Adrenal gland (tissue), 12 donors: ENCODE data around the gene NUDT4. TPM values are rescaled to one million over a fixed set of nuclear protein-coding genes. Genes with fewer than 3 reads are reported as not detected.
A peak's percentile ranks its signal among the peaks of the same experiment; 100 is the strongest.

Experiments
- DNase-seq, 7 donors: peaks; one replicate each; pipeline ENCODE4 v3.0.0-alpha.2; 2019 to 2020
- H3K27ac ChIP-seq, 5 donors: fragments of 200-600 bp; sonication (generic) in 4 of 5; 1 replicate in 3 of 5; 2 replicates in 2 of 5; pipeline versions ENCODE4 v1.5.1 to v1.8.0; 2016 to 2020; ENCODE audit warnings: mild to moderate bottlenecking in 1 of 5
- H3K27me3 ChIP-seq: fragments of 200-600 bp; 2 replicates; pipeline ENCODE4 v1.8.0; 2021
- H3K36me3 ChIP-seq, 2 donors: fragments of 200-600 bp; replicated peaks in 1 of 2; 1 replicate in 1 of 2; 2 replicates in 1 of 2; pipeline versions ENCODE4 v1.5.1 to v1.8.0; 2018 to 2022
- H3K4me1 ChIP-seq, 2 donors: fragments of 200-600 bp; replicated peaks in 1 of 2; 1 replicate in 1 of 2; 2 replicates in 1 of 2; pipeline versions ENCODE4 v1.5.1 to v1.8.0; 2018 to 2021
- H3K4me3 ChIP-seq, 4 donors: fragments of 200-600 bp; sonication (generic) in 3 of 4; one replicate each; pipeline ENCODE4 v1.5.1; 2016 to 2018
- H3K9me3 ChIP-seq, 3 donors: fragments of 200-600 bp; sonication (generic) in 1 of 3; replicated peaks in 1 of 3; 1 replicate in 2 of 3; 2 replicates in 1 of 3; pipeline versions ENCODE4 v1.5.1 to v1.8.0; 2016 to 2021
- CTCF ChIP-seq, 6 experiments: fragments of 450-650 bp in 4 of 6; fragments of 200-600 bp in 2 of 6; sonication (generic) in 1 of 6; IDR thresholded peaks; 1 replicate in 5 of 6; 2 replicates in 1 of 6; pipeline versions ENCODE4 v1.5.1 to v1.8.0; 2016 to 2021; ENCODE audit warnings: antibody characterized with exemption in 6 of 6, mild to moderate bottlenecking in 2 of 6, moderate library complexity in 1 of 6
- POLR2A ChIP-seq, 2 donors: fragments of 450-650 bp; IDR thresholded peaks; one replicate each; pipeline ENCODE4 v1.6.1; 2017; ENCODE audit warnings: antibody characterized with exemption in 2 of 2, mild to moderate bottlenecking in 2 of 2, moderate library complexity in 1 of 2
- WGBS, 4 donors: extraction: QIAGEN DNeasy Blood & Tissue Kit in 2 of 4; methylation state at CpG; one replicate each; pipeline versions ENCODE4 v1.1.5 to v1.1.7; 2013 to 2017; 5-methylcytosine and 5-hydroxymethylcytosine counted together
- intact Hi-C, 2 donors: fragments of 100-400 bp; cut with DNase I; formaldehyde crosslinking; loops; one replicate each; pipeline versions ENCODE4 v1.14.1 to v1.15.0; 2022 to 2023
- polyA plus RNA-seq, 3 donors: library from polyadenylated mRNA; stranded (reverse); fragments of 200-250 nt in 2 of 3; fragments of 350-450 nt in 1 of 3; fragmentation: Illumina TruSeq in 1 of 3; extraction: RNeasy Lipid Tissue Mini Kit (QIAGEN cat#74804) in 1 of 3; gene quantifications; one replicate each; pipeline ENCODE4 v1.2.3, GENCODE V29; 2013 to 2014
- total RNA-seq, 9 donors: library from RNA; depleted of rRNA in 4 of 9; stranded (reverse); fragments of >200 nt in 4 of 9; fragments of 120-200 nt in 1 of 9; fragmentation: NEBNext Ultra II Directional in 1 of 9; extraction: Animal tissue kit (Norgen Biotek cat#: 25700) in 1 of 9; gene quantifications; one replicate each; pipeline versions ENCODE4 v1.1.0 to v1.2.4, GENCODE V29; 2013 to 2023
- donor health status: healthy with polysubstance abuse.
- donor health status: Bipolar disorder and iron deficiency.
- donor health status: DM: yes; HTN: yes; CAD: no.
- donor health status: DM: no; HTN: no; CAD: no.
- donor health status: DM: no; HTN: no; CAD: no.
- donor health status: DM: yes; HTN: yes; CAD: no.

Gene NUDT4
- total and polyA plus RNA-seq, 12 donors: 23.0 to 195 (median 137) TPM

- peak in 1 of 2 donors; percentile 48 for TF ChIP-seq POLR2A (IDR thresholded peaks at IDR 0.05)
- TF ChIP-seq CTCF (IDR thresholded peaks at IDR 0.05): no peak
- peak overlapping the region; percentile 47 to 87 (median 66) for H3K27ac ChIP-seq
- DNase-seq: peak; percentile 81 to 92 (median 88)
- no peaks in the 10 kb centered on the region for H3K27me3 ChIP-seq
- H3K36me3 ChIP-seq: no peaks in the 10 kb centered on the region
- H3K4me1 ChIP-seq: peaks cover 59 to 77% of the 10 kb centered on the region in 2 donors
- H3K9me3 ChIP-seq: no peaks in the 10 kb centered on the region
- no peak overlapping the region for H3K4me3 ChIP-seq
- intact Hi-C loops: loop anchor here in 1 of 2 donors (10.0 kb wide), 1 partner anchor 593 kb away; no protein-coding TSS in a partner anchor
- WGBS, 4 donors: 45 to 59% (median 46%) methylated on average over 2 of the region's 2 CpGs
Measured at GRCh38 chr12:93387780-93388179, 10.1 kb downstream of the NUDT4 start.

- no peaks in the 10 kb centered on the region for H3K9me3 ChIP-seq
Measured at GRCh38 chr12:93390031-93390430, 12.3 kb downstream of the NUDT4 start.

GRCh38 chr12:93390549-93391297 is 13.0 kb downstream of the NUDT4 start:
- Histone ChIP-seq H3K4me3 (no peak overlapping the region), H3K27me3 (no peaks in the 10 kb centered on the region), H3K4me1 (peaks cover 52 to 68% of the 10 kb centered on the region in 2 donors), H3K36me3 (peaks cover 0 to 13% of the 10 kb centered on the region in 2 donors), H3K27ac (peak overlapping the region; percentile 35 to 79 (median 51)), H3K9me3 (no peaks in the 10 kb centered on the region)
- TF ChIP-seq POLR2A (IDR thresholded peaks at IDR 0.05) (no peak), CTCF (IDR thresholded peaks at IDR 0.05) (no peak)
- peak in 3 of 7 donors; percentile 34 to 43 (median 36) for DNase-seq
- 61 to 77% (median 63%) methylated on average over 5 of the region's 5 CpGs for WGBS, 4 donors
- intact Hi-C loops: loop anchor here in 1 of 2 donors (10.0 kb wide), 2 partner anchors 406 to 606 kb away; no protein-coding TSS in a partner anchor

More at GRCh38 chr12:93390031-93390430, 12.3 kb downstream of the NUDT4 start:
- WGBS, 4 donors: 47 to 60% (median 55%) methylated on average over 5 of the region's 5 CpGs
- no peak for DNase-seq
- Histone ChIP-seq H3K4me1 (peaks cover 52 to 74% of the 10 kb centered on the region in 2 donors), H3K4me3 (no peak overlapping the region), H3K27me3 (no peaks in the 10 kb centered on the region), H3K36me3 (peaks cover 0 to 6% of the 10 kb centered on the region in 2 donors), H3K27ac (peak overlapping the region in 4 of 5 donors; percentile 20 to 79 (median 60))
- no peak for TF ChIP-seq CTCF (IDR thresholded peaks at IDR 0.05)
- no peak for TF ChIP-seq POLR2A (IDR thresholded peaks at IDR 0.05)
- intact Hi-C loops: loop anchor here in 1 of 2 donors (10.0 kb wide), 2 partner anchors 405 to 605 kb away; no protein-coding TSS in a partner anchor

DNA sequence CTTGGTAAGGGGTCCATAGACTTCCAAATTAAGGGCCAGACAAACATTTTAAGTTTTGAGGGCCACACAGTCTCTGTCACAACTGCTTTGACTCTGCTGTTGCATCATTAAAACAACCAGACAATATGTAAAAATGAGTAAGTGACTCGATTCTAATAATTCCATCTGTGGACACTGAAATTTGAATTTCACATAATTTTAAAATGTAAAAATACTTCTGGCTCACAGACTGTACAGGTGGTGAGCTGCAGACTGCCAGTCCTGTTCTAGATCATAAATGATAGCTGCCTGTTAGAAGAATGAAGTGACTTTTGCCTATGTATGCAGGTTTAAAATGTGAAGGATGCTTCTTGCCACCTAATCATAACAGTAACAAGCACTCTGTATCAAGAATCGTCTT is 15.7 kb downstream of the NUDT4 start:
- Histone ChIP-seq H3K9me3 (no peaks in the 10 kb centered on the region), H3K36me3 (peaks cover 0 to 33% of the 10 kb centered on the region in 2 donors), H3K4me3 (no peak overlapping the region), H3K4me1 (peaks cover 29 to 50% of the 10 kb centered on the region in 2 donors), H3K27ac (no peak overlapping the region), H3K27me3 (no peaks in the 10 kb centered on the region)
- no peak for TF ChIP-seq CTCF (IDR thresholded peaks at IDR 0.05)
- TF ChIP-seq POLR2A (IDR thresholded peaks at IDR 0.05): no peak
- WGBS, 4 donors: 51 to 58% (median 54%) methylated on average over 2 of the region's 2 CpGs
- intact Hi-C loops: loop anchor here in 1 of 2 donors (10.0 kb wide), 2 partner anchors 409 to 609 kb away; no protein-coding TSS in a partner anchor
- DNase-seq: no peak
